IMR-90 (cell line): ENCODE results near the gene KYAT1. TPM values are rescaled to one million over a fixed set of nuclear protein-coding genes. Genes with fewer than 3 reads are reported as not detected.

Experiments used
- ATAC-seq: fragments of 200-7000 bp; cut with Tn5 transposase; 2 replicates; pipeline ENCODE4 v1.9.1; 2020; ENCODE audit warnings: low read depth, mild to moderate bottlenecking, moderate library complexity
- BruUV-seq: library from RNA; stranded (reverse); fragments of 400-500 nt; replicated peaks from 2 replicates; lab custom pipeline; 2021; lab: Mats Ljungman, UMichigan
- CTCF ChIA-PET: fragments of 300-600 bp; formaldehyde crosslinking; extraction: SDS; loops from one replicate; lab custom pipeline; 2021; ENCODE audit warnings: antibody characterized with exemption; lab: Yijun Ruan, JAX
- POLR2A ChIA-PET: fragments of 300-600 bp; sonication (Branson Sonifier 250); formaldehyde crosslinking; loops from one replicate; lab custom pipeline; 2022; ENCODE audit warnings: antibody characterized with exemption; ENCODE audit not compliant: unreplicated experiment; lab: Charles Lee
- DNase-seq: peaks from one replicate; pipeline ENCODE4 v3.0.0; 2013
- H2AFZ ChIP-seq: replicated peaks from 2 replicates; pipeline ENCODE3; 2013; ENCODE audit warnings: low read length, mild to moderate bottlenecking; ENCODE audit not compliant: poor library complexity
- H2AK5ac ChIP-seq: 2 replicates; pipeline ENCODE4 v1.6.1; 2013; ENCODE audit warnings: low read depth, low read length, inconsistent platforms
- H2AK9ac ChIP-seq: replicated peaks from 2 replicates; pipeline ENCODE3; 2013; ENCODE audit warnings: mild to moderate bottlenecking, low read depth, low read length, moderate library complexity; ENCODE audit not compliant: poor library complexity
- H2BK120ac ChIP-seq: 2 replicates; pipeline ENCODE4 v1.6.1; 2013; ENCODE audit warnings: low read depth, low read length, inconsistent platforms
- H2BK15ac ChIP-seq: 3 replicates; pipeline ENCODE4 v1.6.1; 2013; ENCODE audit warnings: low read depth, low read length, inconsistent platforms
- H2BK20ac ChIP-seq: 2 replicates; pipeline ENCODE4 v1.6.1; 2013; ENCODE audit warnings: low read depth, mild to moderate bottlenecking, inconsistent platforms, low read length, moderate library complexity
- H2BK5ac ChIP-seq: 2 replicates; pipeline ENCODE4 v1.6.1; 2013; ENCODE audit warnings: mild to moderate bottlenecking, low read depth, low read length, inconsistent platforms; ENCODE audit not compliant: poor library complexity, severe bottlenecking
- H3K14ac ChIP-seq: replicated peaks from 2 replicates; pipeline ENCODE4 v1.6.1; 2013; ENCODE audit warnings: low read depth, low read length, inconsistent platforms
- H3K18ac ChIP-seq: 2 replicates; pipeline ENCODE4 v1.6.1; 2013; ENCODE audit warnings: low read depth, low read length, control low read depth
- H3K23ac ChIP-seq: 2 replicates; pipeline ENCODE4 v1.6.1; 2013; ENCODE audit warnings: low read depth, low read length, inconsistent platforms
- H3K27ac ChIP-seq: 2 replicates; pipeline ENCODE4 v1.5.1; 2013; ENCODE audit warnings: mild to moderate bottlenecking, control low read depth, low read length; ENCODE audit not compliant: insufficient read depth
- H3K27me3 ChIP-seq: 2 replicates; pipeline ENCODE4 v1.6.1; 2013; ENCODE audit warnings: low read length; ENCODE audit not compliant: control insufficient read depth, insufficient read depth
- H3K36me3 ChIP-seq: 2 replicates; pipeline ENCODE4 v1.6.1; 2013; ENCODE audit warnings: low read length, mixed read lengths; ENCODE audit not compliant: control insufficient read depth, insufficient read depth
- H3K4ac ChIP-seq: 2 replicates; pipeline ENCODE4 v1.6.1; 2013; ENCODE audit warnings: low read depth, low read length, inconsistent platforms
- H3K4me1 ChIP-seq: 2 replicates; pipeline ENCODE4 v1.6.1; 2013; ENCODE audit warnings: low read length, mixed read lengths; ENCODE audit not compliant: control insufficient read depth, insufficient read depth
- H3K4me2 ChIP-seq: 2 replicates; pipeline ENCODE4 v1.6.1; 2013; ENCODE audit warnings: low read depth, mild to moderate bottlenecking, control low read depth, low read length, moderate library complexity
- H3K4me3 ChIP-seq: 2 replicates; pipeline ENCODE4 v1.5.1; 2013; ENCODE audit warnings: low read depth, mild to moderate bottlenecking, control low read depth, low read length, moderate library complexity; ENCODE audit not compliant: insufficient read depth
- H3K56ac ChIP-seq: 2 replicates; pipeline ENCODE4 v1.6.1; 2013; ENCODE audit warnings: low read length, inconsistent platforms; ENCODE audit not compliant: insufficient read depth; ENCODE audit errors: extremely low read depth
- H3K79me1 ChIP-seq, 2 experiments: 2 replicates each; pipeline ENCODE4 v1.6.1; 2013; ENCODE audit warnings: low read length in 2 of 2, inconsistent platforms in 1 of 2, low read depth in 1 of 2
- H3K9ac ChIP-seq: 2 replicates; pipeline ENCODE4 v1.6.1; 2013; ENCODE audit warnings: low read depth, low read length, control low read depth
- H3K9me1 ChIP-seq: 2 replicates; pipeline ENCODE4 v1.6.1; 2013; ENCODE audit warnings: low read length, inconsistent platforms; ENCODE audit not compliant: insufficient read depth
- H3K9me3 ChIP-seq: 2 replicates; pipeline ENCODE4 v1.6.1; 2013; ENCODE audit warnings: low read length; ENCODE audit not compliant: control insufficient read depth, insufficient read depth
- H4K20me1 ChIP-seq: 2 replicates; pipeline ENCODE4 v1.6.1; 2013; ENCODE audit warnings: low read length, inconsistent platforms; ENCODE audit not compliant: insufficient read depth
- H4K5ac ChIP-seq: 2 replicates; pipeline ENCODE4 v1.6.1; 2013; ENCODE audit warnings: mild to moderate bottlenecking, low read depth, low read length, control low read depth
- H4K8ac ChIP-seq, 2 experiments: 2 replicates each; pipeline ENCODE4 v1.6.1; 2013; ENCODE audit warnings: low read depth in 2 of 2, low read length in 2 of 2, control low read depth in 1 of 2, inconsistent platforms in 1 of 2
- H4K91ac ChIP-seq: 2 replicates; pipeline ENCODE4 v1.6.1; 2013; ENCODE audit warnings: low read depth, low read length, inconsistent platforms; ENCODE audit not compliant: insufficient read depth
- BHLHE40 ChIP-seq: fragments of 150-350 bp; IDR thresholded peaks from 2 replicates; pipeline ENCODE4 v1.6.1; 2016; ENCODE audit warnings: mild to moderate bottlenecking, low read depth, low read length
- CEBPB ChIP-seq: IDR thresholded peaks from 2 replicates; pipeline ENCODE4 v1.6.1; 2012; ENCODE audit warnings: low read depth, low read length, improper control_type of control experiment
- CHD1 ChIP-seq: IDR thresholded peaks from 2 replicates; pipeline ENCODE4 v1.6.1; 2012; ENCODE audit warnings: low read depth, low read length, improper control_type of control experiment
- CTCF ChIP-seq: conservative IDR thresholded peaks from 2 replicates; pipeline ENCODE4 v1.5.1; 2012; ENCODE audit warnings: mild to moderate bottlenecking, low read depth, low read length, improper control_type of control experiment
- ELK1 ChIP-seq: fragments of 150-350 bp; IDR thresholded peaks from 2 replicates; pipeline ENCODE4 v1.6.1; 2016; ENCODE audit warnings: low read depth, mild to moderate bottlenecking, low read length, moderate library complexity, borderline replicate concordance
- FOS ChIP-seq: fragments of 150-350 bp; IDR thresholded peaks from 2 replicates; pipeline ENCODE4 v1.6.1; 2016; ENCODE audit warnings: low read depth, low read length
- MAFK ChIP-seq: IDR thresholded peaks from 2 replicates; pipeline ENCODE4 v1.6.1; 2012; ENCODE audit warnings: low read depth, low read length, improper control_type of control experiment
- MAZ ChIP-seq: IDR thresholded peaks from 2 replicates; pipeline ENCODE4 v1.6.1; 2012; ENCODE audit warnings: low read depth, mild to moderate bottlenecking, low read length, improper control_type of control experiment, moderate library complexity, borderline replicate concordance
- NFE2L2 ChIP-seq: fragments of 150-350 bp; IDR thresholded peaks from 2 replicates; pipeline ENCODE4 v1.6.1; 2016; ENCODE audit warnings: low read depth, mild to moderate bottlenecking, low read length
- POLR2A ChIP-seq: IDR thresholded peaks from 2 replicates; pipeline ENCODE4 v1.6.1; 2012; ENCODE audit warnings: mild to moderate bottlenecking, low read depth, low read length
- RAD21 ChIP-seq: IDR thresholded peaks from 2 replicates; pipeline ENCODE4 v1.6.1; 2012; ENCODE audit warnings: low read length, improper control_type of control experiment
- RCOR1 ChIP-seq: IDR thresholded peaks from 2 replicates; pipeline ENCODE4 v1.6.1; 2012; ENCODE audit warnings: mild to moderate bottlenecking, low read length, improper control_type of control experiment; ENCODE audit not compliant: insufficient replicate concordance
- RFX5 ChIP-seq: IDR thresholded peaks from 2 replicates; pipeline ENCODE4 v1.8.0; 2012; ENCODE audit warnings: low read depth, mild to moderate bottlenecking, low read length, moderate library complexity
- SMC3 ChIP-seq: fragments of 150-350 bp; IDR thresholded peaks from 2 replicates; pipeline ENCODE4 v1.6.1; 2016; ENCODE audit warnings: low read depth, mild to moderate bottlenecking, antibody characterized with exemption, low read length, moderate library complexity
- USF2 ChIP-seq: fragments of 150-350 bp; IDR thresholded peaks from 2 replicates; pipeline ENCODE4 v1.6.1; 2017; ENCODE audit warnings: mild to moderate bottlenecking, antibody characterized with exemption, low read length, low read depth
- WGBS, 2 experiments: methylation state at CpG; one replicate each; pipeline versions ENCODE4 v1.1.5 to v1.1.7; 2013; ENCODE audit warnings: missing lambda C conversion rate in 2 of 2; ENCODE audit not compliant: insufficient read length in 1 of 2; ENCODE audit errors: extremely low coverage in 2 of 2; 5-methylcytosine and 5-hydroxymethylcytosine counted together
- dilution Hi-C: fragments of 300-500 bp; cut with HindIII; formaldehyde crosslinking; loops from one replicate; pipeline ENCODE4 v1.14.3; 2018; ENCODE audit warnings: low sequenced_read_pairs; ENCODE audit not compliant: unreplicated experiment
- in situ Hi-C: fragments of 300-500 bp; cut with MboI; formaldehyde crosslinking; loops from 3 replicates; pipeline ENCODE4 v1.14.3; 2019; ENCODE audit warnings: low sequenced_read_pairs, inconsistent platforms, mixed read lengths
- intact Hi-C: fragments of 100-400 bp; cut with micrococcal nuclease; formaldehyde crosslinking; loops from 2 replicates; pipeline ENCODE4 v1.10.0; 2022
- polyA plus RNA-seq, 3 experiments: library from polyadenylated mRNA; depleted of rRNA; stranded (reverse); fragments of >200 nt; gene quantifications; 2 replicates each; pipeline ENCODE4 v1.2.3, GENCODE V29; 2012; ENCODE audit warnings: low replicate concordance in 1 of 3
- total RNA-seq: library from RNA; depleted of rRNA; stranded (reverse); fragments of >200 nt; gene quantifications from 2 replicates; pipeline ENCODE4 v1.2.3, GENCODE V29; 2012

The KYAT1 gene
- total and polyA plus RNA-seq, 2 of the 4 experiments (the other 2 are of a cell fraction): 6.8 to 9.5 TPM

GRCh38 chr9:128846680-128847030 is 35.1 kb downstream of the KYAT1 start:
- Histone ChIP-seq H3K4me1 (no peaks in the 10 kb centered on the region), H4K5ac (no peak overlapping the region), H3K4ac (no peak overlapping the region), H2BK20ac (no peak overlapping the region), H3K23ac (no peak overlapping the region), H4K8ac (no peak overlapping the region), H2BK120ac (no peak overlapping the region), H3K36me3 (peaks cover 3% of the 10 kb centered on the region; the same call in 1 of the 2 replicates), H3K9ac (no peak overlapping the region), H3K14ac (no peak overlapping the region), H2BK15ac (no peak overlapping the region), H3K27ac (no peak overlapping the region), H2AFZ (no peak overlapping the region), H3K4me3 (no peak overlapping the region), H4K20me1 (no peaks in the 10 kb centered on the region; the same call in 1 of the 2 replicates), H4K91ac (no peak overlapping the region), H2BK5ac (no peak overlapping the region), H3K18ac (no peak overlapping the region), H3K27me3 (no peaks in the 10 kb centered on the region), H3K56ac (no peak overlapping the region), H3K9me3 (peaks cover 2% of the 10 kb centered on the region), H2AK9ac (no peak overlapping the region), H3K79me1 (peaks cover 0 to 14% of the 10 kb centered on the region in 2 experiments; a peak in 2 of 4 replicates), H2AK5ac (no peak overlapping the region), H3K9me1 (0 out of 2 replicates have a peak, but pooled peaks cover 3% of the 10 kb centered on the region), H3K4me2 (no peak overlapping the region)
- DNase-seq: no peak
- ChIA-PET POLR2A (no interaction called here), CTCF (no interaction called here)
- ATAC-seq: no peak
- TF ChIP-seq USF2: no peak
- no peak for TF ChIP-seq MAFK
- no peak for TF ChIP-seq FOS
- no peak for TF ChIP-seq RFX5
- no peak for TF ChIP-seq CTCF
- no peak for TF ChIP-seq BHLHE40
- TF ChIP-seq POLR2A: no peak
- TF ChIP-seq MAZ: no peak
- TF ChIP-seq RCOR1: no peak
- no peak for TF ChIP-seq RAD21
- no peak for TF ChIP-seq SMC3
- TF ChIP-seq CHD1: no peak
- TF ChIP-seq NFE2L2: no peak
- no peak for TF ChIP-seq ELK1
- no peak for TF ChIP-seq CEBPB
- in situ Hi-C loops (no loop called here), dilution Hi-C loops (no loop called here), intact Hi-C loops (no loop called here)
- WGBS, 2 experiments: no CpG with 5 or more reads among the region's 3 CpGs
- BruUV-seq: no TSS peak
